Left ventricle myocardium inferior (tissue), 1 donor: ENCODE results near the gene VCL. TPM values are rescaled to one million over a fixed set of nuclear protein-coding genes. Genes with fewer than 3 reads are reported as not detected.

ENCODE experiments used
- DNase-seq: peaks from one replicate; pipeline ENCODE4 v3.0.0-alpha.2; 2020
- H3K27ac ChIP-seq: fragments of 200-600 bp; replicated peaks from 2 replicates; pipeline ENCODE4 v1.8.0; 2021
- H3K27me3 ChIP-seq: fragments of 200-600 bp; 2 replicates; pipeline ENCODE4 v1.8.0; 2021; ENCODE audit warnings: low read depth
- H3K36me3 ChIP-seq: fragments of 200-600 bp; 2 replicates; pipeline ENCODE4 v1.8.0; 2021
- H3K4me1 ChIP-seq: fragments of 200-600 bp; 2 replicates; pipeline ENCODE4 v1.8.0; 2021
- H3K4me3 ChIP-seq: fragments of 200-600 bp; 2 replicates; pipeline ENCODE4 v1.8.0; 2021; ENCODE audit warnings: mild to moderate bottlenecking, moderate library complexity
- H3K9me3 ChIP-seq: fragments of 200-600 bp; replicated peaks from 2 replicates; pipeline ENCODE4 v1.8.0; 2021
- intact Hi-C: fragments of 100-400 bp; cut with micrococcal nuclease; formaldehyde crosslinking; loops from one replicate; pipeline ENCODE4 v1.11.0; 2022
- total RNA-seq: library from RNA; stranded (reverse); fragmentation: NEBNext Ultra II Directional; extraction: Animal tissue kit (Norgen Biotek cat#: 25700); gene quantifications from one replicate; pipeline ENCODE4 v1.2.1, GENCODE V29; 2021
- TF ChIP-seq, protein P1 (sequence below): fragments of 200-600 bp; IDR thresholded peaks from 2 replicates; pipeline ENCODE4 v1.8.0; 2021; ENCODE audit warnings: antibody characterized with exemption, mild to moderate bottlenecking, borderline replicate concordance
- donor health status: DM: no; HTN: yes; CAD: no; lungs with severe emphysema.

VCL gene
- total RNA-seq, 1 donor from 2014 or later = 227 TPM

DNA sequence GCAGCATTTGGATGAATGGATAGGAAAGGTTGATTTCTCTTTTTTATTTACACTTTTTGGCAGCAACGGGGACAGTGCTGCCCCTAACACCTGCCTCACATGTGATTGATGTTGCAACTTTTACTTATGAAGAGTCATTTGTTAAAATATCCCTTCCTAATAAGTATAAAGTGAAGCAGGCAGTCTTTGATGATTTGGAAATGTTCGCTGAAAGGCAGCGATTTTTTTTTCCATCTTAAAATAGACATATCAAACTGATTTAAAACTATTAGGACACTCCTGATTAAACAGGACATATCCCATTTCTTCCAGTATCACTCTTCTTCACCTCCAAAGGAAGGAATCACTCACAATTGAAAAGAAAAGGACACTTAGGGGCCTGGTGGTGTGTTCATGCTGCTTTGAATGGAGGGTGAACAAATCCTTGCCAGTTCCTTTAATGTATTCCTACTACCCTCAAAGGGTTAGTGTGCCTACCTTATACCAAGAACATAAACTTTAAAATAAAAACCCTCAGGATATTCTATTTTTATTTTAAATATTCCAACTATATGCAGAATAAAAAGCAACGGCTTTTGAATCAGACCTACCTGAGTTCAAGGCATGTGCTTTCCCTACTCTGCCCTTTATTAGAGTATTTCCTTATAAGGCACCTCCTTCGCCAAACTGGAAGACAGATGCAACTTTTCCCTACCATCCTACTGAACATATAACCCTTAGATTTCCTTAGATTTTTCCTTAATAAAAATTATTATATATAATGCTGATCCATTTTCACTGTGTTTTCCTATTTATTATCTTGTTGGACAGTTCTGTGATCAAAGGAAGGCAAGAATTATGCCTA, 154.2 kb downstream of the VCL start:
- Histone ChIP-seq H3K27me3 (no peaks in the 10 kb centered on the region), H3K9me3 (no peaks in the 10 kb centered on the region), H3K4me1 (peaks cover 76% of the 10 kb centered on the region), H3K4me3 (peak overlapping the region; percentile 80), H3K27ac (peak overlapping the region; percentile 94), H3K36me3 (no peaks in the 10 kb centered on the region)
- intact Hi-C loops = no loop called here
- no peak for DNase-seq
- TF ChIP-seq, protein P1, sequence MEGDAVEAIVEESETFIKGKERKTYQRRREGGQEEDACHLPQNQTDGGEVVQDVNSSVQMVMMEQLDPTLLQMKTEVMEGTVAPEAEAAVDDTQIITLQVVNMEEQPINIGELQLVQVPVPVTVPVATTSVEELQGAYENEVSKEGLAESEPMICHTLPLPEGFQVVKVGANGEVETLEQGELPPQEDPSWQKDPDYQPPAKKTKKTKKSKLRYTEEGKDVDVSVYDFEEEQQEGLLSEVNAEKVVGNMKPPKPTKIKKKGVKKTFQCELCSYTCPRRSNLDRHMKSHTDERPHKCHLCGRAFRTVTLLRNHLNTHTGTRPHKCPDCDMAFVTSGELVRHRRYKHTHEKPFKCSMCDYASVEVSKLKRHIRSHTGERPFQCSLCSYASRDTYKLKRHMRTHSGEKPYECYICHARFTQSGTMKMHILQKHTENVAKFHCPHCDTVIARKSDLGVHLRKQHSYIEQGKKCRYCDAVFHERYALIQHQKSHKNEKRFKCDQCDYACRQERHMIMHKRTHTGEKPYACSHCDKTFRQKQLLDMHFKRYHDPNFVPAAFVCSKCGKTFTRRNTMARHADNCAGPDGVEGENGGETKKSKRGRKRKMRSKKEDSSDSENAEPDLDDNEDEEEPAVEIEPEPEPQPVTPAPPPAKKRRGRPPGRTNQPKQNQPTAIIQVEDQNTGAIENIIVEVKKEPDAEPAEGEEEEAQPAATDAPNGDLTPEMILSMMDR = no peak

DNA sequence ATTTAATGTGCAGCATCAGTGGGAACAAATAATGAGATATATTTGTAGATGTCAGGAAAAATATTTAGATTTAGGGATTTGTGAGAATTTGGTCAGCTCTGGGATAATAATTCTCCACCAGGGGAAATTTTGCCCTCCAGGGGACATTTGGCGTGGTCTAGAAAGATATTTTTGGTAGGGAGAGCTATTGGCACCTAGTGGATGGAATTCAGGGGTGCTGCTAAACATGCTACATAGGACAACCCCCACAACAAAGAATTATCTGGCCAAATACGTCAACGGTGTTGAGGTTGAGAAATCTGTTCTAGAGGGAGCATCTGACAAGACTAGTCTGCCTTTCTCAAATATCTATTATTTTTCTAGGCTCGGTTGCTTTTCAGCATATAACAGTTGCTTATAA, 155.2 kb downstream of the VCL start:
- intact Hi-C loops = no loop called here
- Histone ChIP-seq H3K9me3 (no peaks in the 10 kb centered on the region), H3K36me3 (no peaks in the 10 kb centered on the region), H3K4me1 (peaks cover 86% of the 10 kb centered on the region), H3K4me3 (peak overlapping the region; percentile 80), H3K27ac (peak overlapping the region; percentile 94), H3K27me3 (no peaks in the 10 kb centered on the region)
- no peak for DNase-seq
- TF ChIP-seq, protein P1 = peak; percentile 66

DNA sequence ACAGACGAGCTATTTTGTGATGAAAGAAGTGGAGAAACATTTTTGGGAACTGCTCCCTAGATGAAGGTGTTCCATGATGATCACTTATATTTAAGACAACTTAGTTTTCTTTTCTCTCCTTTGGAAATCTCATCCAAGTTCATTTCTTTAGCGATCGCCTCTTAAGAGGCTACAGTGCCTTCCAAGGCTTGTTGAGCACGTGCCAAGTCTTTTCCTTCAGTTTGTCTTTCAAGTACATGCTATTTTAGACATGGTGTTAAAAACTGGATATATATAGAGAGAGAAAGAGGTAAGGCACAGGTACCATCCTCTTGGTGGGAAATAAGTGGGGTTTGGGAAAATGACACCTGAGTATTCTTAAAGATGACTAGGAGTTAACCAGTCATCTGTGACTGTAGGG, 155.8 kb downstream of the VCL start:
- peak overlapping the region; percentile 94 for H3K27ac ChIP-seq

DNA sequence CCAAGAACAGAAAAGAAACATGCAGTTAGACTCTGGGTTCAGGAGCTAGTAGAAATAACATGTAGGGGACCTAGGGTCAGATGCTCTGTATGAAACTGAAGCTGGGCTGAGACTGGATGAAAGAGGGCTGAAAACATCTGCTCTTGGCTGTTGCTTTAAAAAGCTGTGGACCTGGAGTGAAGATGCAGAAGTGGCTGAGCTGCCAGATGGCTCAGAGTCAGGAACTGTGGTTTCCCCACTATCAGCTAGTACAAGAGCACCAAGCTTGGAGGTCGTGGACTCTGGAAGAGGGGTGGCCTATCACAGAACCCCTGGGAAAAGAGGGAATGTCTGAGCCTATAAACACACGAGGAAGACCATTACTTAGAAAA, 159.0 kb downstream of the VCL start:
- Histone ChIP-seq H3K27me3 (no peaks in the 10 kb centered on the region), H3K36me3 (no peaks in the 10 kb centered on the region), H3K27ac (peak overlapping the region; percentile 68), H3K9me3 (no peaks in the 10 kb centered on the region), H3K4me1 (peaks cover 64% of the 10 kb centered on the region), H3K4me3 (no peak overlapping the region)
- intact Hi-C loops = no loop called here
- TF ChIP-seq, protein P1 = no peak
- DNase-seq = peak; percentile 68

More for the DNA sequence above, 155.8 kb downstream of the VCL start:
- Histone ChIP-seq H3K4me1 (peaks cover 83% of the 10 kb centered on the region), H3K27me3 (no peaks in the 10 kb centered on the region), H3K9me3 (no peaks in the 10 kb centered on the region), H3K36me3 (no peaks in the 10 kb centered on the region), H3K4me3 (peak overlapping the region; percentile 80)
- intact Hi-C loops = no loop called here
- TF ChIP-seq, protein P1 = no peak
- no peak for DNase-seq

DNA sequence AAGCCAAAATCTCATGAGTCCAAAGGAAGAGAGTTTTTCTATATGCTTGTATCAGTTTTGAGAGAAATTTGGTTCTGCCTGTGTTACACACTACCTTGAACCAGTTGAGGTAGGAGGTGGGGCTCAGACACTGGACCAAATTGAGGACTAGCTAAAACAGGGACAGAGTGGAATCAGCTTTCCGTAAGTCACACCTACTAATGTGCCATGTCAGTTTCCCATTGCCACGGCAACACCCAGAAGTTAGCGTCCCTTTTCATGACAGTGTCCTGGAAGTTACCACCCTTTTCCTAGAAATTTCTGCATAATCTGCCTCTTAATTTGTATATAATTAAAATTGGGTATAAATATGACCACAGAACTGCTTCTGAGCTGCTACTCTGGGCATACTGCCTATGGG, 162.1 kb downstream of the VCL start:
- Histone ChIP-seq H3K36me3 (no peaks in the 10 kb centered on the region), H3K9me3 (no peaks in the 10 kb centered on the region), H3K4me3 (no peak overlapping the region), H3K27ac (no peak overlapping the region), H3K4me1 (peaks cover 40% of the 10 kb centered on the region), H3K27me3 (no peaks in the 10 kb centered on the region)
- no peak for DNase-seq
- TF ChIP-seq, protein P1 = no peak
- intact Hi-C loops = no loop called here
